Measurements from ENCODE around the gene DCC. TPM values are rescaled to one million over a fixed set of nuclear protein-coding genes. Genes with fewer than 3 reads are reported as not detected.

DCC gene
- total RNA-seq, 1 experiment from 2014 or later = not detected

DNA sequence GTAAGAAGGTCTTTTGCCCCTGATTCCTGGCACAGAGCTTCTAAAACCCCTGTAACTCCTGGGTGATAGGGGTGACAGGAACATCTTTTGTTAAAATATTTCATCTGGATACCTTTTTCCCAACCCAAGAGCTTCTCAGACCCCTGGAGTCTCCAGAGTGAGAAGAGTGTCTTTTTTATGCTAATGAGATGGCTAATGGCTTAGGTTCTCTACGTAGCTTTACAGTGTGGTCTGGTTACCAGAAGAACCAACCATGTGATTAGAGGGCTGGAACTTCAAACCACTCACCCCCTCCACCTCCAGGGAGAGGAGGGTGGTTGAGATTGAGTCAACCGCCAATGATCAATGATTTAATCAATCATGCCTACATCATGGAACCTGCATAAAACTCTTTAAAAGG is 16.2 kb upstream of the DCC start:
- ChIA-PET CTCF (no interaction called here), POLR2A (interaction anchor here (0.5 kb wide), 1 partner anchor 28 kb away, joined by 3 read pairs; no protein-coding TSS in a partner anchor)
- Mint-ChIP-seq H3K4me1 (ENCODE audit: insufficient read depth, unreplicated experiment) (no peaks in the 10 kb centered on the region), H3K36me3 (ENCODE audit: insufficient read depth, unreplicated experiment) (no peaks in the 10 kb centered on the region), H3K27ac (ENCODE audit: low read depth, unreplicated experiment) (no peak overlapping the region), H3K27me3 (ENCODE audit: insufficient read depth, unreplicated experiment) (no peaks in the 10 kb centered on the region), H3K4me3 (ENCODE audit: unreplicated experiment) (no peak overlapping the region), H3K9me3 (ENCODE audit: unreplicated experiment) (peaks cover 16% of the 10 kb centered on the region)
- intact Hi-C loops (cut with micrococcal nuclease) = no loop called here
- no TSS peak for BruUV-seq (replicated peaks)
- TF ChIP-seq, protein P1, sequence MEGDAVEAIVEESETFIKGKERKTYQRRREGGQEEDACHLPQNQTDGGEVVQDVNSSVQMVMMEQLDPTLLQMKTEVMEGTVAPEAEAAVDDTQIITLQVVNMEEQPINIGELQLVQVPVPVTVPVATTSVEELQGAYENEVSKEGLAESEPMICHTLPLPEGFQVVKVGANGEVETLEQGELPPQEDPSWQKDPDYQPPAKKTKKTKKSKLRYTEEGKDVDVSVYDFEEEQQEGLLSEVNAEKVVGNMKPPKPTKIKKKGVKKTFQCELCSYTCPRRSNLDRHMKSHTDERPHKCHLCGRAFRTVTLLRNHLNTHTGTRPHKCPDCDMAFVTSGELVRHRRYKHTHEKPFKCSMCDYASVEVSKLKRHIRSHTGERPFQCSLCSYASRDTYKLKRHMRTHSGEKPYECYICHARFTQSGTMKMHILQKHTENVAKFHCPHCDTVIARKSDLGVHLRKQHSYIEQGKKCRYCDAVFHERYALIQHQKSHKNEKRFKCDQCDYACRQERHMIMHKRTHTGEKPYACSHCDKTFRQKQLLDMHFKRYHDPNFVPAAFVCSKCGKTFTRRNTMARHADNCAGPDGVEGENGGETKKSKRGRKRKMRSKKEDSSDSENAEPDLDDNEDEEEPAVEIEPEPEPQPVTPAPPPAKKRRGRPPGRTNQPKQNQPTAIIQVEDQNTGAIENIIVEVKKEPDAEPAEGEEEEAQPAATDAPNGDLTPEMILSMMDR (IDR thresholded peaks at IDR 0.05; ENCODE audit: unreplicated experiment) = no peak
- no peak for DNase-seq (ENCODE audit: unreplicated experiment)

DNA sequence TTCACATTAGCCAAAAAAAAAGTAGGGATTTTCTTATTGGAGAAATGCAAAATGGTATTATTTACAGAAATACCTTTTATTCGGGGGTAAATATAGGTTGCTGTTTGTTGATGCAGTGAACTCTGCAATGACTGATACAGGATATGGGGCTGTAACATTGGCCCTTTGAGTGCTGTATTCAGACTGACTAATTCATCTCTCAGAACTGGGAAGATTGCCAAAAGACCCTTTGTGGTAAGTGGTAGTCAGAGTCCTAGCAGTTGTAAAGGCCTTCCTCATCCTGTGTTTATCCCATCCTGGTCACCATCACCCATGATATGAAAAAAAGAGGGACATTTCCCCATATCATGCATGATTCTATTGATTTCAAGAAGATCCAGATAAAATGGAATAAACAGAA is 14.0 kb upstream of the DCC start:
- CTCF ChIA-PET = interaction anchor here (0.6 kb wide), 1 partner anchor 1197 kb away, joined by 3 read pairs; no protein-coding TSS in a partner anchor
- no peaks in the 10 kb centered on the region for H3K36me3 Mint-ChIP-seq (ENCODE audit: insufficient read depth, unreplicated experiment)
- no peak overlapping the region for H3K4me3 Mint-ChIP-seq (ENCODE audit: unreplicated experiment)
- DNase-seq (ENCODE audit: unreplicated experiment) = no peak
- no TSS peak for BruUV-seq (replicated peaks)
- no peak overlapping the region for H3K27ac Mint-ChIP-seq (ENCODE audit: low read depth, unreplicated experiment)
- H3K4me1 Mint-ChIP-seq (ENCODE audit: insufficient read depth, unreplicated experiment) = no peaks in the 10 kb centered on the region
- TF ChIP-seq, protein P1 (IDR thresholded peaks at IDR 0.05; ENCODE audit: unreplicated experiment) = no peak
- intact Hi-C loops (cut with micrococcal nuclease) = no loop called here
- no peaks in the 10 kb centered on the region for H3K27me3 Mint-ChIP-seq (ENCODE audit: insufficient read depth, unreplicated experiment)
- POLR2A ChIA-PET = no interaction called here
- peaks cover 17% of the 10 kb centered on the region for H3K9me3 Mint-ChIP-seq (ENCODE audit: unreplicated experiment)

DNA sequence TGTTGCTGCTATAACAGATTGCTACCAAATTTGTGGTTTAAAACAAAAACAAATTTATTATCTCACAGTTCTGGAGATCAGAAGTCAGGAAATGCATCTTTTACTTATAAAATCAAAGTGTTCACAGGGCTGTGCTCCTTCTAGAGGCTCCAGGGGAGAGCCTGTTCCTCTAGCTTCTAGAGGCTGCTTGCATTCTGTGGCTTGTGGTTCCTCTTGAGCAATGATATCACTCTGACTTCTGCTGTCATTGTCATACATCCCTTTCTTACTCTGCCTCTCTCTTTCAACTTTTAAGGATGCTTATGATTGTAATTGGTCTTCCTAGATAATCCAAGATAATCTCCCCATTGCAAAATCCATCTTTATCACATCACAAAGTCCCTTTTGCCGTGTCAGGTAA is 6.1 kb upstream of the DCC start:
- intact Hi-C loops (cut with micrococcal nuclease) = no loop called here
- H3K27me3 Mint-ChIP-seq (ENCODE audit: insufficient read depth, unreplicated experiment) = no peaks in the 10 kb centered on the region
- H3K4me1 Mint-ChIP-seq (ENCODE audit: insufficient read depth, unreplicated experiment) = no peaks in the 10 kb centered on the region
- H3K27ac Mint-ChIP-seq (ENCODE audit: low read depth, unreplicated experiment) = no peak overlapping the region
- no peaks in the 10 kb centered on the region for H3K36me3 Mint-ChIP-seq (ENCODE audit: insufficient read depth, unreplicated experiment)
- DNase-seq (ENCODE audit: unreplicated experiment) = no peak
- no TSS peak for BruUV-seq (replicated peaks)
- H3K4me3 Mint-ChIP-seq (ENCODE audit: unreplicated experiment) = no peak overlapping the region
- TF ChIP-seq, protein P1 (IDR thresholded peaks at IDR 0.05; ENCODE audit: unreplicated experiment) = no peak
- POLR2A ChIA-PET = no interaction called here
- H3K9me3 Mint-ChIP-seq (ENCODE audit: unreplicated experiment) = peaks cover 1% of the 10 kb centered on the region
- CTCF ChIA-PET = interaction anchor here (1.4 kb wide), 1 partner anchor 45 kb away, joined by 4 read pairs; no protein-coding TSS in a partner anchor

DNA sequence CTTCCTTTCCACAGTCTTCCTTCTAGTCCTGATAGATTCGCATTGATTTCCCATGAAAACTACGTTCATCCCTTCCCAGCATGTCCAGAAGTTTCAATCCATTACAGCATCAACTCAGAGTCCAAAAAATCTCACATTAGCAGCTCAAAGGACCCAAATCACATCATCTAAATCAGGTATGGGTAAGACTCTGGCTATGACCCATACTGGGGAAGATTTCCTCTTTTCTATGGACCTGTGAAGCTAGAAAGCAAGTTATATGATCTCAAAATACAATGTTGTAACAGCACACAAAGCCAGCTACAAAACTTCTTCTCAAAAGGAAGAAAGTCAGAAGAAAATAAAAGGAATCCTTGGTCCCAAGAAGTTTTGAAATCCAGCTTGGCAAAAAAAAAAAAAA is 5.7 kb upstream of the DCC start:
- POLR2A ChIA-PET = no interaction called here
- H3K4me3 Mint-ChIP-seq (ENCODE audit: unreplicated experiment) = no peak overlapping the region
- BruUV-seq (replicated peaks) = no TSS peak
- no peaks in the 10 kb centered on the region for H3K27me3 Mint-ChIP-seq (ENCODE audit: insufficient read depth, unreplicated experiment)
- H3K36me3 Mint-ChIP-seq (ENCODE audit: insufficient read depth, unreplicated experiment) = no peaks in the 10 kb centered on the region
- H3K9me3 Mint-ChIP-seq (ENCODE audit: unreplicated experiment) = no peaks in the 10 kb centered on the region
- CTCF ChIA-PET = interaction anchor here (0.6 to 1.4 kb wide), 3 partner anchors 45 to 673 kb away, joined by 3 to 4 read pairs (median 3); no protein-coding TSS in a partner anchor
- intact Hi-C loops (cut with micrococcal nuclease) = no loop called here
- H3K27ac Mint-ChIP-seq (ENCODE audit: low read depth, unreplicated experiment) = no peak overlapping the region
- TF ChIP-seq, protein P1 (IDR thresholded peaks at IDR 0.05; ENCODE audit: unreplicated experiment) = no peak
- H3K4me1 Mint-ChIP-seq (ENCODE audit: insufficient read depth, unreplicated experiment) = no peaks in the 10 kb centered on the region
- no peak for DNase-seq (ENCODE audit: unreplicated experiment)

All from MCF 10A (cell line).